Prostate gland (tissue), 1 donor: ENCODE results near the gene FRMD4A.

Source experiments
- POLR2A ChIP-seq: fragments of 450-650 bp; IDR thresholded peaks from one replicate; pipeline ENCODE4 v1.6.1; 2016; ENCODE audit warnings: antibody characterized with exemption, mild to moderate bottlenecking
- POLR2AphosphoS5 ChIP-seq: sonication (generic); formaldehyde crosslinking; IDR thresholded peaks from one replicate; pipeline ENCODE4 v1.6.1; 2017; ENCODE audit warnings: antibody characterized with exemption

- TF ChIP-seq POLR2AphosphoS5 (no peak), POLR2A (no peak)
Measured at GRCh38 chr10:13920465-13920864, 410.3 kb downstream of the FRMD4A start.
